CD4-positive, alpha-beta memory T cell (primary cell): Measurements from ENCODE around the gene MRPS18A. TPM values are rescaled to one million over a fixed set of nuclear protein-coding genes. Genes with fewer than 3 reads are reported as not detected.
"Not testable (repeated sequence)": the region's sequence is repeated elsewhere in the genome, so short reads cannot be mapped to it uniquely, and the experiment has no call there.

ENCODE experiments used
- CTCF ChIA-PET: fragments of 350-600 bp; sonication (Branson Sonifier 250); formaldehyde crosslinking; loops from one replicate; lab custom pipeline; 2021; ENCODE audit warnings: inconsistent platforms; ENCODE audit not compliant: partially characterized antibody; lab: Charles Lee
- POLR2A ChIA-PET: fragments of 350-600 bp; sonication (Branson Sonifier 250); formaldehyde crosslinking; loops from one replicate; lab custom pipeline; 2021; ENCODE audit not compliant: partially characterized antibody; lab: Charles Lee
- DNase-seq, 5 donors: peaks; one replicate each; pipeline versions ENCODE4 v3.0.0 to v3.0.0-alpha.2; 2020 to 2022; ENCODE audit warnings: mixed read lengths in 1 of 5
- H3K27ac ChIP-seq: one replicate; pipeline ENCODE4 v1.7.0; 2013; ENCODE audit warnings: low read depth, low read length
- H3K27me3 ChIP-seq: 2 replicates; pipeline ENCODE4 v1.7.0; 2013; ENCODE audit warnings: mild to moderate bottlenecking, low read length, moderate library complexity; ENCODE audit not compliant: insufficient read depth
- H3K36me3 ChIP-seq: 2 replicates; pipeline ENCODE4 v1.7.0; 2013; ENCODE audit warnings: mild to moderate bottlenecking, low read length, moderate library complexity; ENCODE audit not compliant: insufficient read depth
- H3K4me1 ChIP-seq: 2 replicates; pipeline ENCODE4 v1.7.0; 2013; ENCODE audit warnings: mild to moderate bottlenecking, low read length, moderate library complexity; ENCODE audit not compliant: insufficient read depth
- H3K4me3 ChIP-seq, 2 donors: one replicate each; pipeline ENCODE4 v1.7.0; 2013; ENCODE audit warnings: low read length in 2 of 2, mild to moderate bottlenecking in 1 of 2
- H3K9me3 ChIP-seq, 2 donors: one replicate each; pipeline ENCODE4 v1.7.0; 2013; ENCODE audit warnings: low read length in 2 of 2, control low read depth in 1 of 2; ENCODE audit not compliant: control insufficient read depth in 1 of 2
- H3K27ac Mint-ChIP-seq, 7 donors: one replicate each; pipeline ENCODE4 v1.8.0; 2020 to 2021; ENCODE audit warnings: mixed read lengths in 7 of 7, mild to moderate bottlenecking in 6 of 7, inconsistent platforms in 3 of 7, moderate library complexity in 3 of 7
- H3K27me3 Mint-ChIP-seq, 2 donors: one replicate each; pipeline ENCODE4 v1.8.0; 2020 to 2021; ENCODE audit warnings: mixed read lengths in 2 of 2
- H3K36me3 Mint-ChIP-seq, 2 donors: one replicate each; pipeline ENCODE4 v1.8.0; 2020 to 2021; ENCODE audit warnings: mixed read lengths in 2 of 2, inconsistent platforms in 1 of 2, mild to moderate bottlenecking in 1 of 2
- H3K4me1 Mint-ChIP-seq, 4 donors: one replicate each; pipeline ENCODE4 v1.8.0; 2020 to 2021; ENCODE audit warnings: mixed read lengths in 4 of 4, mild to moderate bottlenecking in 1 of 4
- H3K4me3 Mint-ChIP-seq, 8 donors: one replicate each; pipeline ENCODE4 v1.8.0; 2020 to 2021; ENCODE audit warnings: mixed read lengths in 8 of 8, mild to moderate bottlenecking in 7 of 8, moderate library complexity in 6 of 8, inconsistent platforms in 3 of 8
- H3K9me3 Mint-ChIP-seq, 8 donors: one replicate each; pipeline ENCODE4 v1.8.0; 2020 to 2021; ENCODE audit warnings: mixed read lengths in 8 of 8, mild to moderate bottlenecking in 5 of 8, inconsistent platforms in 3 of 8, moderate library complexity in 1 of 8
- intact Hi-C: fragments of 100-400 bp; cut with micrococcal nuclease; formaldehyde crosslinking; loops from one replicate; pipeline ENCODE4 v1.15.1; 2023
- polyA plus RNA-seq, 2 donors: library from polyadenylated mRNA; unstranded; fragments of 300-500 nt; fragmentation: Illumina TruSeq; gene quantifications; one replicate each; pipeline ENCODE4 v1.2.3, GENCODE V29; 2021
- total RNA-seq, 2 experiments: library from RNA; stranded (reverse); gene quantifications; one replicate each; pipeline ENCODE4 v1.2.3, GENCODE V29; 2021

Gene MRPS18A
- total and polyA plus RNA-seq, 4 experiments from 2014 or later: 31.3 to 86.1 (median 47.5) TPM

DNA sequence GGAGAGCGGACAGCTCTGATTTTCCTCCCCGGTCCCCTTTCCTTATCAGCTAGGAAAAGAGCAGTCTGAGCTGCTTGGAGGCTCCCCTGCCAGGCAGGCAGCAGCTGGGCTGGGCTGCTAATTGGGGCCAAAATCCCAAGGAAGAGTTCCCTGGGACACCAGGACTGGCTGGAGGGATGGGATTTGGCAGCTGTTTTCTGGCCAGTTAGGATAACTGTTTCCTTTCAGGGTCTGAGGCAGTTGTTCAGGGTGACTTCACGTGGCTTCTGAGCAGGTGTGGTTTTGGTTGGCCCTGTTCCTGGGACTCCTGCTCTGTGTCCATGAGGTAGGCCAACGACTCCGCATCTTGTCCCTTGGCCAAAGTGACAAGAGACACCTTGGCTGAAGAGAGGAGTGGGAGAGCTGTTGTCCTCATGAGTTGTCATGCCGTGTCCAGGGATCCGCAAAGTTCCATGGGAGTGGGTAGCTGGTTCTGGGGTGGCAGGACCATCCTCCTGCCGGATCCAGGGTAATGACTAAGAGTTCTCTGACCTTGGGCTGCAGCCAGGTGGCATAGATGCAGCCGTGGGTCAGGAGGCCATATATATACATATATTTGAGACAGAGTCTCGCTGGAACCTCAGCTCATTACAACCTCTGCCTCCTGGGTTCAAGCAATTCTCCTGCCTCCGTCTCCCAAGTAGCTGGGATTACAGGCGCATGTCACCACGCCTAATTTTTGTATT is 21.2 kb downstream of the MRPS18A start:
- H3K27me3 Mint-ChIP-seq: no peaks in the 10 kb centered on the region
- ChIA-PET POLR2A (interaction anchor here (0.8 to 1.3 kb wide), 4 partner anchors 19 to 103 kb away, joined by 3 to 5 read pairs (median 4); partner anchors contain the start of genes GTPBP2, MAD2L1BP and VEGFA), CTCF (interaction anchor here (0.8 to 6.9 kb wide), 12 partner anchors 10 to 414 kb away, joined by 3 to 79 read pairs (median 10); partner anchors contain the start of genes MAD2L1BP, MRPS18A and VEGFA)
- peaks cover 0 to 12% of the 10 kb centered on the region in 2 donors for H3K36me3 Mint-ChIP-seq
- Histone ChIP-seq H3K36me3 (no peaks in the 10 kb centered on the region), H3K4me3 (no peak overlapping the region), H3K27ac (no peak overlapping the region), H3K9me3 (no peaks in the 10 kb centered on the region), H3K27me3 (no peaks in the 10 kb centered on the region), H3K4me1 (peaks cover 26% of the 10 kb centered on the region)
- no peak overlapping the region for H3K4me3 Mint-ChIP-seq
- no peak for DNase-seq
- H3K4me1 Mint-ChIP-seq: peaks cover 11 to 19% (median 15%) of the 10 kb centered on the region in 4 donors
- no peaks in the 10 kb centered on the region for H3K9me3 Mint-ChIP-seq
- intact Hi-C loops: loop anchor here (2.0 kb wide), 1 partner anchor 106 kb away; no protein-coding TSS in a partner anchor
- no peak overlapping the region for H3K27ac Mint-ChIP-seq

DNA sequence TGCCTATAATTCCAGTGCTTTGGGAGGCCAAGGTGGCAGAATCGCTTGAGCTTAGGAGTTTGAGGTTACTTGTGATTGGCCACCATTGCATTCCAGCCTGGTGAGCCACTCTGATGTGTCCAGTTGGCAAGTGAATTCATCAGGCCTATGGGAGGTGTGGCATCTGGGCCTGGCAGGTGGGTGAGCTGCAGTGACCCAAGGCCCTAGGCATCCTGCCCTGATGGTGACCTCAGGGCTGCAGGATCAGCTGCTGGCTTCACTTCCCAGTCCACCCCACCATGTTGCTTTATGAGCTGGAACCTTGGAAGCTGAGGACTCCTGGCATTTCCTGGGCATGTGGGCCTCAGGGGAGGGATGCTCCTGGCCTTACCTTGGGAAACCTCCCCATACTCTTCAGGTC is 22.2 kb downstream of the MRPS18A start:
- peaks cover 0 to 2% of the 10 kb centered on the region in 2 donors for H3K36me3 Mint-ChIP-seq
- Histone ChIP-seq H3K27ac (no peak overlapping the region), H3K9me3 (no peaks in the 10 kb centered on the region), H3K36me3 (no peaks in the 10 kb centered on the region), H3K27me3 (no peaks in the 10 kb centered on the region), H3K4me1 (peaks cover 23% of the 10 kb centered on the region), H3K4me3 (no peak overlapping the region)
- DNase-seq: no peak
- peaks cover 11 to 19% (median 15%) of the 10 kb centered on the region in 4 donors for H3K4me1 Mint-ChIP-seq
- H3K27me3 Mint-ChIP-seq: peaks cover 2 to 5% of the 10 kb centered on the region in 2 donors
- no peaks in the 10 kb centered on the region for H3K9me3 Mint-ChIP-seq
- no peak overlapping the region for H3K27ac Mint-ChIP-seq
- ChIA-PET CTCF (interaction anchor here (1.0 to 6.9 kb wide), 7 partner anchors 13 to 415 kb away, joined by 3 to 79 read pairs (median 17); partner anchors contain the start of gene MRPS18A), POLR2A (interaction anchor here (0.5 kb wide), 1 partner anchor 256 kb away, joined by 3 read pairs; no protein-coding TSS in a partner anchor)
- no peak overlapping the region for H3K4me3 Mint-ChIP-seq
- intact Hi-C loops: no loop called here

DNA sequence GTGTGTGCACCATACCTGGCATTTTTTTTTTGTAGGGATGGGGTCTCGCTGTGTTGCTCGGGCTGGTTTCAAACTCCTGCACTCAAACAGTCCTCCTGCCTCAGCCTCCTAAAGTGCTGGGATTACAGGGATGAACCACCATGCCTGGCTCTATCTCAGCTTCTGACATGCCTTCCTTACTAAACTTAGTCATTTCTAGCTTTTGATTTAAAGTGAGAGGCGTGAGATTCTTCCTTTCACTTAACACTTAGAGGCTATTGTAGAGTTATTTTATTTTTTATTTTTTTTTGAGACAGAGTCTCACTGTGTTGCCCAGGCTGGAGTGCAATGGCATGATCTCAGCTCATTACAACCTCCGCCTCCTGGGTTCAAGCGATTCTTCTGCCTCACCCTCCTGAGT is 24.6 kb downstream of the MRPS18A start:
- CTCF ChIA-PET: interaction anchor here (0.8 to 1.2 kb wide), 2 partner anchors 108 to 416 kb away, joined by 3 read pairs; partner anchors contain the start of gene VEGFA
- DNase-seq, intact Hi-C loops, H3K27me3 ChIP-seq, H3K36me3 Mint-ChIP-seq, H3K27ac Mint-ChIP-seq, H3K9me3 Mint-ChIP-seq, H3K27ac ChIP-seq, H3K4me3 ChIP-seq, H3K9me3 ChIP-seq, H3K4me3 Mint-ChIP-seq, H3K27me3 Mint-ChIP-seq, H3K36me3 ChIP-seq, POLR2A ChIA-PET: not testable (repeated sequence)
- peaks cover 12% of the 10 kb centered on the region for H3K4me1 ChIP-seq
- peaks cover 8 to 12% (median 10%) of the 10 kb centered on the region in 4 donors for H3K4me1 Mint-ChIP-seq

DNA sequence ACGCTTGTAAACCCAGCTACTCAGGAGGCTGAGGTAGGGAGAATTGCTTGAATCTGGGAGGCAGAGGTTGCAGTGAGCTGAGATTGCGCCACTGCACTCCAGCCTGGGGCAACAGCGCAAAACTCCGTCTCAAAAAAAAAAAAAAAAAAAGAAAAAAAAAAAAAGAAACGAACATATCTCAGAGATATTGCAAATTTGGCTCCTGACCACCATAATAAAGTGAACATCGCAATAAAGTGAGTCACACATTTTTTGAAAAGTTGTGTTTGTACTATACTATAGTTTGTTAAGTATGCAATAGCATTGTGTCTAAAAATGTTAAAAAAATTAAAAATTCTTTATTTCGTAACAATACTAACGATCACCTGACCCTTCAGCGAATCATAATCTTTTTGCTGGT is 29.4 kb downstream of the MRPS18A start:
- Histone ChIP-seq H3K36me3 (no peaks in the 10 kb centered on the region), H3K4me1 (no peaks in the 10 kb centered on the region), H3K4me3 (no peak overlapping the region), H3K27me3 (no peaks in the 10 kb centered on the region), H3K9me3 (no peaks in the 10 kb centered on the region), H3K27ac (no peak overlapping the region)
- H3K36me3 Mint-ChIP-seq: no peaks in the 10 kb centered on the region
- H3K27ac Mint-ChIP-seq: no peak overlapping the region
- ChIA-PET POLR2A (no interaction called here), CTCF (interaction anchor here (1.1 kb wide), 1 partner anchor 10 kb away, joined by 8 read pairs; no protein-coding TSS in a partner anchor)
- no peak for DNase-seq
- H3K27me3 Mint-ChIP-seq: peaks cover 2 to 5% of the 10 kb centered on the region in 2 donors
- intact Hi-C loops: no loop called here
- no peaks in the 10 kb centered on the region for H3K9me3 Mint-ChIP-seq
- no peaks in the 10 kb centered on the region for H3K4me1 Mint-ChIP-seq
- H3K4me3 Mint-ChIP-seq: no peak overlapping the region

DNA sequence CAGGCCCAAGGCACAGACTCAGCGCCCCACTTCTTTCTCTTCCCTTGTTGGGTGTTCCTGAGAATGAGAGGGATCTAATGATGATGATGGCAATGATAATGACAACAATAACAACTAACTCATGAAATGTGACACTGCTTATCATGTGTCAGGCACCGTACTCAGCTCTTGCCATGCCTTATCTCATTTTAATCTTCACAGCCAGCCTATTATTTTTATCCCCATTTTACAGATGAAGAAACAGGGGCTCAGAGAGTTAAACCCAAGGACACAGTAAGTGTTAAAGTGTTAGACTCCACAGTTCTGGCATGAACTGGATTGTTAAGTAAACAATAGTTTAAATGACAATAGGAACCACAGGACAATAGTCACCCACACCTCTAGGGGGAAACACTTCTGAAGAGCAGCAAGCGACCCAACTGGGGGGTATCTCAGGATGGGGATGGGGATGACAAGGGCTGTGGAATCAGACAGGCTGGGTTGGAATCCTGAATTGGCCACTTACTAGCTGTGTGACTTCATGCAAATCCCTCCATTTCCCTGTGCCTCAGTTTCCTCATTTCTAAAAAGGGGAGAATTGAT is 30.3 kb downstream of the MRPS18A start:
- Mint-ChIP-seq H3K27ac (no peak overlapping the region), H3K4me1 (no peaks in the 10 kb centered on the region), H3K27me3 (peaks cover 2 to 5% of the 10 kb centered on the region in 2 donors), H3K4me3 (no peak overlapping the region), H3K9me3 (no peaks in the 10 kb centered on the region), H3K36me3 (no peaks in the 10 kb centered on the region)
- H3K9me3 ChIP-seq: no peaks in the 10 kb centered on the region
- H3K36me3 ChIP-seq: no peaks in the 10 kb centered on the region
- intact Hi-C loops: no loop called here
- ChIA-PET CTCF (interaction anchor here (1.1 kb wide), 2 partner anchors 11 kb away, joined by 4 to 8 read pairs; no protein-coding TSS in a partner anchor), POLR2A (interaction anchor here (0.6 kb wide), 1 partner anchor 36 kb away, joined by 3 read pairs; no protein-coding TSS in a partner anchor)
- H3K27me3 ChIP-seq: no peaks in the 10 kb centered on the region
- no peak overlapping the region for H3K27ac ChIP-seq
- DNase-seq: no peak
- no peak overlapping the region for H3K4me3 ChIP-seq
- no peaks in the 10 kb centered on the region for H3K4me1 ChIP-seq

DNA sequence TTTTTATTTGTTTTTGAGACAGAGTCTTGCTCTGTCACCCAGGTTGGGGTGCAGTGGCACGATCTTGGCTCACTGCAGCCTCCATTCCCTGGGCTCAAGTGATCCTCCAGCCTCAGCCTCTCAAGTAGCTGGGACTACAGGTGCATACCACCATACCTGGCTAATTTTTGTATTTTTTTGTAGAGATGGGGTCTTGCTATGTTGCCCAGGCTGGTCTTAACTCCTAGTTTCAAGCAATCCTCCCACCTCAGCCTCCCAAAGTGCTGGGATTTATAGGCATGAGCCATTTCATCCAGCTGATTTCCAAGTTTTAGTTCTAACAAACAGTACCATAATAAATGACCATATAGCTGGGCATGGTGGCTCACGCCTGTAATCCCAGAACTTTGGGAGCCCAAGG is 34.8 kb downstream of the MRPS18A start:
- H3K9me3 ChIP-seq, H3K27ac ChIP-seq, H3K4me1 ChIP-seq, H3K36me3 Mint-ChIP-seq, DNase-seq, intact Hi-C loops, CTCF ChIA-PET, H3K4me3 Mint-ChIP-seq, H3K4me3 ChIP-seq, H3K36me3 ChIP-seq, H3K9me3 Mint-ChIP-seq, H3K4me1 Mint-ChIP-seq, H3K27ac Mint-ChIP-seq, H3K27me3 ChIP-seq, H3K27me3 Mint-ChIP-seq: not testable (repeated sequence)
- POLR2A ChIA-PET: interaction anchor here (0.7 to 1.2 kb wide), 2 partner anchors 19 to 428 kb away, joined by 3 read pairs; no protein-coding TSS in a partner anchor

DNA sequence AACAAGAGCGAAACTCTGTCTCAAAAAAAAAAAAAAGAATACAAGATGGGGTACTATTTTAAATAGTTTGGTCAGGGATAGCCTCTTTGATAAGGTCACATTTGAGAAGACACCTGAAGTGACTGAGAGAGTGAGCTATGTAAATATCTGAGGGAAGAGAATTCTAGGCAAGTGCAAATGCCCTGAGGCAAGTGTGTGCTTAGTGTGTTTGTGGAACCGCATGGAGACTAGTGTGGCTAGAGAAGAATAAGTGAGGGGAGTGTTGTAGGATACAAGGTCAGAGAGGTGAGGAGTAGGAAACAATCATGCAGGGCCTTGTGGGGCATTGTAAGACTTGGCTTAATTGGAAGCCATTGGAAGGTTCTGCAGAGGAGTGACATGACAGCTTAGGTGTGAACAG is 39.3 kb downstream of the MRPS18A start:
- Histone ChIP-seq H3K4me3 (no peak overlapping the region), H3K27ac (no peak overlapping the region), H3K9me3 (no peaks in the 10 kb centered on the region), H3K27me3 (no peaks in the 10 kb centered on the region), H3K4me1 (peaks cover 4% of the 10 kb centered on the region), H3K36me3 (no peaks in the 10 kb centered on the region)
- Mint-ChIP-seq H3K4me1 (peaks cover 8 to 16% (median 12%) of the 10 kb centered on the region in 4 donors), H3K27ac (peak overlapping the region in 1 of 7 donors; percentile 5), H3K4me3 (no peak overlapping the region), H3K9me3 (no peaks in the 10 kb centered on the region), H3K36me3 (peaks cover 0 to 3% of the 10 kb centered on the region in 2 donors), H3K27me3 (peaks cover 0 to 2% of the 10 kb centered on the region in 2 donors)
- DNase-seq: no peak
- ChIA-PET CTCF (interaction anchor here (1.0 to 1.2 kb wide), 2 partner anchors 12 to 13 kb away, joined by 3 read pairs; partner anchors contain the start of gene MAD2L1BP), POLR2A (interaction anchor here (0.9 to 2.0 kb wide), 2 partner anchors 12 to 19 kb away, joined by 4 to 6 read pairs; partner anchors contain the start of gene MAD2L1BP)
- intact Hi-C loops: no loop called here
